K562 (cell line): Measurements from ENCODE around the gene SYT6. TPM values are rescaled to one million over a fixed set of nuclear protein-coding genes. Genes with fewer than 3 reads are reported as not detected.

Source experiments
- ATAC-seq: fragments of 200-7000 bp; cut with Tn5 transposase; 3 replicates; pipeline ENCODE4 v1.9.1; 2020; ENCODE audit warnings: moderate library complexity
- BruUV-seq: library from RNA; stranded (reverse); fragments of 400-500 nt; replicated peaks from 2 replicates; lab custom pipeline; 2021; lab: Mats Ljungman, UMichigan
- CTCF ChIA-PET: fragments of 300-600 bp; formaldehyde crosslinking; extraction: SDS; loops from one replicate; lab custom pipeline; 2021; ENCODE audit warnings: low intra/inter-chr PET ratio; lab: Yijun Ruan, JAX
- POLR2A ChIA-PET: fragments of 300-600, 350-650 bp; sonication (Branson Sonifier 250); formaldehyde crosslinking; extraction: SDS; loops from one replicate; lab custom pipeline; 2021; ENCODE audit warnings: antibody characterized with exemption, inconsistent platforms; lab: Yijun Ruan, JAX
- DNase-seq, 4 experiments: peaks; one replicate each; pipeline versions ENCODE4 v3.0.0 to v3.0.0-alpha.2; 2011 to 2018; ENCODE audit warnings: low spot score in 3 of 4, mixed read lengths in 3 of 4; ENCODE audit errors: extremely low read depth in 1 of 4
- FAIRE-seq: peaks from 2 replicates; lab custom pipeline; 2011; peaks lifted over from hg19 to GRCh38; lab: Jason Lieb, UNC
- H2AFZ ChIP-seq: 2 replicates; pipeline ENCODE4 v1.6.0; 2011; ENCODE audit warnings: low read depth, low read length, control low read depth, inconsistent platforms
- H3K27ac ChIP-seq: fragments of 200-600 bp; 3 replicates; pipeline ENCODE4 v1.8.0; 2011; ENCODE audit warnings: low read depth, mild to moderate bottlenecking, control low read depth, inconsistent platforms, low read length, moderate library complexity, mixed read lengths; ENCODE audit errors: extremely low read depth
- H3K27me3 ChIP-seq, 2 experiments: fragments of 300-600 bp in 1 of 2; 2 replicates in 1 of 2; 3 replicates in 1 of 2; pipeline versions ENCODE4 v1.6.0 to v1.8.0; 2011; ENCODE audit warnings: inconsistent platforms in 2 of 2, low read length in 2 of 2, mild to moderate bottlenecking in 1 of 2, mixed read lengths in 1 of 2, moderate library complexity in 1 of 2; ENCODE audit not compliant: control insufficient read depth in 2 of 2, insufficient read depth in 2 of 2
- H3K36me3 ChIP-seq: fragments of 300-600 bp; 3 replicates; pipeline ENCODE4 v1.8.0; 2011; ENCODE audit warnings: mild to moderate bottlenecking, low read length, inconsistent platforms; ENCODE audit not compliant: control insufficient read depth, insufficient read depth
- H3K4me1 ChIP-seq, 2 experiments: fragments of 200-600 bp in 1 of 2; replicated peaks in 1 of 2; 2 replicates in 1 of 2; 3 replicates in 1 of 2; pipeline versions ENCODE4 v1.5.1 to v1.8.0; 2011; ENCODE audit warnings: inconsistent platforms in 2 of 2, low read length in 2 of 2, mild to moderate bottlenecking in 1 of 2, mixed read lengths in 1 of 2, moderate library complexity in 1 of 2; ENCODE audit not compliant: control insufficient read depth in 2 of 2, insufficient read depth in 2 of 2
- H3K4me2 ChIP-seq: 2 replicates; pipeline ENCODE4 v1.6.1; 2011; ENCODE audit warnings: low read length, control low read depth, inconsistent platforms, mixed read lengths; ENCODE audit not compliant: insufficient read depth
- H3K4me3 ChIP-seq: fragments of 200-600 bp; sonication (generic), shearing (Covaris generic); 2 replicates; pipeline ENCODE4 v1.5.1; 2016; ENCODE audit warnings: control low read depth, inconsistent platforms
- H3K79me2 ChIP-seq: fragments of 200-600 bp; 3 replicates; pipeline ENCODE4 v1.8.0; 2011; ENCODE audit warnings: low read length, inconsistent platforms; ENCODE audit not compliant: control insufficient read depth, insufficient read depth
- H3K9ac ChIP-seq, 2 experiments: 2 replicates each; pipeline versions ENCODE4 v1.6.0 to v1.6.1; 2011; ENCODE audit warnings: low read depth in 2 of 2, low read length in 2 of 2, control low read depth in 1 of 2, inconsistent platforms in 1 of 2, mild to moderate bottlenecking in 1 of 2, mixed read lengths in 1 of 2; ENCODE audit not compliant: insufficient read depth in 1 of 2
- H3K9me1 ChIP-seq: one replicate; pipeline ENCODE4 v1.6.0; 2011; ENCODE audit warnings: inconsistent platforms, mild to moderate bottlenecking, low read length, moderate library complexity; ENCODE audit not compliant: control insufficient read depth, insufficient read depth
- H3K9me3 ChIP-seq: replicated peaks from 2 replicates; pipeline ENCODE4 v1.5.1; 2011; ENCODE audit warnings: low read depth, low read length, inconsistent platforms; ENCODE audit not compliant: control insufficient read depth, insufficient read depth
- H4K20me1 ChIP-seq: replicated peaks from 2 replicates; pipeline ENCODE4 v1.6.1; 2011; ENCODE audit warnings: low read length, inconsistent platforms, mixed read lengths; ENCODE audit not compliant: control insufficient read depth, insufficient read depth
- AFF4 ChIP-seq: sonication (generic); formaldehyde crosslinking; IDR thresholded peaks from 2 replicates; pipeline ENCODE4 v1.8.0; 2023; ENCODE audit warnings: mild to moderate bottlenecking, missing genetic modification reagents
- CAMTA2 ChIP-seq: fragments of 250-450 bp; sonication (Bioruptor Pico); conservative IDR thresholded peaks from 2 replicates; pipeline ENCODE4 v1.5.1; 2022
- CEBPB ChIP-seq: fragments of 450-650 bp; IDR thresholded peaks from 2 replicates; pipeline ENCODE4 v1.6.1; 2016; ENCODE audit warnings: missing genetic modification characterization, missing compliant biosample characterization
- CREM ChIP-seq: IDR thresholded peaks from 2 replicates; pipeline ENCODE4 v1.6.1; 2014; ENCODE audit warnings: antibody characterized with exemption, low read depth
- EP400 ChIP-seq: fragments of 450-650 bp; IDR thresholded peaks from 2 replicates; pipeline ENCODE4 v1.6.1; 2017; ENCODE audit warnings: antibody characterized with exemption, mild to moderate bottlenecking, moderate library complexity
- GTF2E2 ChIP-seq: fragments of 200-800 bp; sonication (Bioruptor generic); IDR thresholded peaks from 2 replicates; pipeline ENCODE4 v1.6.1; 2016; ENCODE audit warnings: missing genetic modification characterization, missing compliant biosample characterization
- MTA1 ChIP-seq: fragments of 450-650 bp; IDR thresholded peaks from 2 replicates; pipeline ENCODE4 v1.6.1; 2017; ENCODE audit warnings: borderline replicate concordance
- PURB ChIP-seq: sonication (generic); formaldehyde crosslinking; IDR thresholded peaks from 2 replicates; pipeline ENCODE4 v1.9.0; 2021; ENCODE audit warnings: low read depth, mild to moderate bottlenecking, missing genetic modification reagents
- RFX5 ChIP-seq: IDR thresholded peaks from 2 replicates; pipeline ENCODE4 v1.6.1; 2011; ENCODE audit warnings: low read depth, mild to moderate bottlenecking, improper control_type of control experiment, low read length
- SMARCA4 ChIP-seq: fragments of 450-650 bp; IDR thresholded peaks from 2 replicates; pipeline ENCODE4 v1.6.1; 2016
- SRSF3 ChIP-seq: fragments of 200-400 bp; formaldehyde crosslinking; IDR thresholded peaks from 2 replicates; pipeline ENCODE4 v1.6.1; 2016; ENCODE audit warnings: mild to moderate bottlenecking, low read length, moderate library complexity; ENCODE audit not compliant: insufficient read depth
- TCF15 ChIP-seq: fragments of 250-450 bp; sonication (Bioruptor Pico); IDR thresholded peaks from 2 replicates; pipeline ENCODE4 v1.8.0; 2022; ENCODE audit warnings: moderate library complexity, mild to moderate bottlenecking, inconsistent platforms
- USF2 ChIP-seq: sonication (generic); formaldehyde crosslinking; IDR thresholded peaks from 2 replicates; pipeline ENCODE4 v1.5.0; 2020; ENCODE audit warnings: missing genetic modification reagents
- ZNF140 ChIP-seq: fragments of 250-450 bp; sonication (Bioruptor Pico); IDR thresholded peaks from 2 replicates; pipeline ENCODE4 v1.8.0; 2021; ENCODE audit warnings: moderate library complexity, mild to moderate bottlenecking, inconsistent platforms
- ZNF282 ChIP-seq: sonication (generic); formaldehyde crosslinking; IDR thresholded peaks from 2 replicates; pipeline ENCODE4 v1.8.1; 2023; ENCODE audit warnings: missing genetic modification reagents
- ZNF316 ChIP-seq: fragments of 450-650 bp; IDR thresholded peaks from 2 replicates; pipeline ENCODE4 v1.6.1; 2016
- ZNF444 ChIP-seq: fragments of 250-450 bp; sonication (Bioruptor Pico); IDR thresholded peaks from 2 replicates; pipeline ENCODE4 v1.4.0; 2020; ENCODE audit warnings: mild to moderate bottlenecking, moderate library complexity
- ZNF79 ChIP-seq: fragments of 250-450 bp; sonication (Bioruptor Pico); IDR thresholded peaks from 2 replicates; pipeline ENCODE4 v1.4.0; 2020; ENCODE audit warnings: low read depth, mild to moderate bottlenecking, moderate library complexity
- WGBS: fragments of 100-300 bp; shearing (Covaris generic); methylation state at CpG from one replicate; pipeline ENCODE4 v1.1.6; 2016; ENCODE audit warnings: low coverage, mixed read lengths; ENCODE audit not compliant: insufficient coverage; ENCODE audit errors: missing lambda C conversion rate; 5-methylcytosine and 5-hydroxymethylcytosine counted together
- in situ Hi-C: fragments of 300-500 bp; cut with MboI; formaldehyde crosslinking; loops from 4 replicates; pipeline ENCODE4 v1.15.0; 2018; ENCODE audit warnings: inconsistent platforms, mixed read lengths
- intact Hi-C: fragments of 100-400 bp; cut with micrococcal nuclease; formaldehyde crosslinking; loops from 2 replicates; pipeline ENCODE4 v1.14.2; 2022
- polyA plus RNA-seq, 8 experiments: library from polyadenylated mRNA; depleted of rRNA in 4 of 8; stranded (reverse) in 5 of 8; unstranded in 3 of 8; fragments of >200 nt; fragmentation: Nextera tagmentation in 2 of 8; fragmentation: Illumina TruSeq in 1 of 8; extraction: Ambion mirVana in 2 of 8; extraction: Trizol in 1 of 8; gene quantifications; 2 replicates each; pipeline versions ENCODE4 v1.2.1 to v1.2.3, GENCODE V29; 2011 to 2014; ENCODE audit warnings: inconsistent platforms in 1 of 8, missing spikeins in 1 of 8
- total RNA-seq, 7 experiments: library from RNA; depleted of rRNA in 6 of 7; stranded (reverse); fragments of >200 nt in 6 of 7; fragmentation: Illumina TruSeq in 2 of 7; extraction: Trizol in 2 of 7; gene quantifications; 2 replicates each; pipeline versions ENCODE4 v1.2.1 to v1.2.3, GENCODE V29; 2011 to 2021; ENCODE audit warnings: low replicate concordance in 1 of 7

SYT6 gene
- total and polyA plus RNA-seq, 9 of the 15 experiments (the other 6 are each of a cell fraction or from before 2014, with no cell fraction given), result 0.06 TPM; not detected in 8

- POLR2A ChIA-PET, result interaction anchor here (0.6 to 1.4 kb wide), 4 partner anchors 11 to 278 kb away, joined by 3 to 4 read pairs (median 3); no protein-coding TSS in a partner anchor
- Histone ChIP-seq H3K27me3 (peaks cover 32 to 49% of the 10 kb centered on the region in 2 experiments), H3K4me1 (peaks cover 0 to 3% of the 10 kb centered on the region in 2 experiments; a peak in 1 of 5 replicates)
- TF ChIP-seq EP400 (no peak), AFF4 (CRISPR knock-in tag) (no peak), PURB (CRISPR knock-in tag) (no peak), USF2 (no peak), SRSF3 (no peak), ZNF444 (CRISPR knock-in tag) (no peak), SMARCA4 (no peak), ZNF316 (no peak), ZNF140 (CRISPR knock-in tag) (no peak), RFX5 (no peak), TCF15 (CRISPR knock-in tag) (no peak), MTA1 (no peak), CEBPB (tag) (peak; percentile 80), ZNF282 (CRISPR knock-in tag) (no peak), CREM (no peak), GTF2E2 (tag) (no peak), CAMTA2 (CRISPR knock-in tag) (no peak), ZNF79 (CRISPR knock-in tag) (no peak)
Observed at GRCh38 chr1:114088392-114089299, 65.0 kb downstream of the SYT6 start.

More at GRCh38 chr1:114088392-114089299, 65.0 kb downstream of the SYT6 start:
- in situ Hi-C loops, result no loop called here
- H3K9me3 ChIP-seq, result no peaks in the 10 kb centered on the region
- FAIRE-seq (peak; percentile 62), DNase-seq (peak in 2 of 4 experiments; percentile 27 to 48), ATAC-seq (peak; percentile 77)
- no peak overlapping the region for H3K4me2 ChIP-seq
- CTCF ChIA-PET, result no interaction called here
- H3K4me3 ChIP-seq, result no peak overlapping the region
- no peaks in the 10 kb centered on the region for H3K36me3 ChIP-seq
- H3K9me1 ChIP-seq, result no peaks in the 10 kb centered on the region
- H2AFZ ChIP-seq, result no peak overlapping the region
- WGBS, result 6% methylated on average over 13 of the region's 13 CpGs
- no peak overlapping the region for H3K9ac ChIP-seq
- no TSS peak for BruUV-seq
- intact Hi-C loops, result no loop called here
- no peaks in the 10 kb centered on the region for H4K20me1 ChIP-seq
- H3K27ac ChIP-seq, result no peak overlapping the region
- H3K79me2 ChIP-seq, result no peaks in the 10 kb centered on the region
